ENCODE measurements around the gene KHNYN.
"Not testable (repeated sequence)": the region's sequence is repeated elsewhere in the genome, so short reads cannot be mapped to it uniquely, and the experiment has no call there.

KHNYN gene

DNA sequence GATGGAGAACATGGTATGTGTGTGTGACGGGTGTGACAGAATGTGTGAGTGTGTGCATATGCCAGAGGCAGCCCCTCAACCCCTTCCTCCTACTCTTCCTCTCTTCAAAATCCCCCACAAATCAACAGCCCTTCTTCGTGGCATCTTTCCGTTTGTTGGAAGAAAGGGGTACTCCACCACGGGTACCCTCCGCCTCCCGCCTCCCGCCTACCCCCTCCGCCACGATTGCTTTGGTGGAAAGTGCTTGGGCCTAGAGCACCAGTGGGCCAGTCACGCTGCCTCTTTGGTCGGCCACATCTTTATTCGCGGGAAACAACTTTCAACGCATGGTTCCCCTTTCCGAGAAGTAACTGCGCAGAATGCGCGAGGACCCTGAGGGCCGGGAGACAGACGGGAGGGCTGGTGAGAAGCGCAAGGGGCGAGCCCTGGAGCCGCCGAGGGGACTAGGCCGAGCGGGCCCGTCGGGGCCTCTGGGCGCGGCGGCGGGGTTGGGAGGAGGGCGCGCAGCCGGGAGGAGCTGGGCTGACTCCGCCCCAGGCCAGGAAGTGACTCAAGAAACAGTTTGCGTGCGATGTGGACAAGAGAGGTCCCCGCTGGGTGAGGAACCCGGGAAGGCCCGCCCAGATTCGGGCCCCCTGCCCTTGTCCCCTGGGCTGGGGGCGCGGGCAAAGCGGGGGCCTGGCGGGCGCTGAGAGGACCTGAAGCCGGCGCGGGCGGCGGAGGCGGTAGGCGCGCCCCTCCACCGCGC, at the start of gene KHNYN, which contains the start of gene CBLN3:
Gene KHNYN (plus strand): TSS at position 560 of the 748 bp plus-strand sequence. CDS start 777 bp downstream, outside the sequence.
Gene CBLN3 (minus strand): TSS at position 274 of the 748 bp plus-strand sequence. CDS start 614 bp downstream, outside the sequence.
- DNase-seq = peak in 12 of 14 donors; percentile 69 to 89 (median 82)

DNA sequence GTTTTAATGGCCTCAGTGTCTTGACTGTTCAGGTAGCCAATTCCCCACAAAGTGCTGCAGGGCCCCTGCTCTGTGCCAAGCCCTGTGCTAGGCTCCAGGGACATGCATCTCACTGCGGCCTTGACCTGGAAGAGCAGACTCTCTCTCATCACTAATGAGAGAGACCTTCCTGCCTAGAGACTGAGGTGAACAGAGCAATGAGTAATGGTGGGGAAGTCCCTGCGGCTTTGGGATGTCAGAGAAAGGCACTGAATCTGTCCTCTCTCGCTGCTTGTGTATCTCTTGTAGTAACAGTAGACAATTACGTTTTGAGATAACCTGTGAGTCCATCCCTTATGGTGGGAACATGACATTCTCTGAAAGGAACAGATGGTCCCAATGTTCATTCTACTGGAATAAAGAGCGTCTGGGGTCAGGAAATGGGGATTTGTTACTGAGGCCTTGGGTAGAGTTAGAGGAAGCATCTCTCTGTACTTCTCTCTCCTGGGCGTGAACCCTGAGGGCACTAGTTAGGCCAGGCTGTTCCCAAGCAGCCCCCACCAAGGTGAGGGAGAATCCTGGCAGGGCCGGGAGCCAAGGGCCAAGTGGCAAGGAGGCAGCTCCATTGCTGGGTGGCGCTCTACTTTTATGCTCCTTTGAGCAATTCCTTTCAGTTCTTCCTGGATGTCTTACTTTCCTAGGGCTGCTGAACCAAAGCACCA, 48.2 kb upstream of the KHNYN start:
- peak in 1 of 14 donors; percentile 93 for DNase-seq

DNA sequence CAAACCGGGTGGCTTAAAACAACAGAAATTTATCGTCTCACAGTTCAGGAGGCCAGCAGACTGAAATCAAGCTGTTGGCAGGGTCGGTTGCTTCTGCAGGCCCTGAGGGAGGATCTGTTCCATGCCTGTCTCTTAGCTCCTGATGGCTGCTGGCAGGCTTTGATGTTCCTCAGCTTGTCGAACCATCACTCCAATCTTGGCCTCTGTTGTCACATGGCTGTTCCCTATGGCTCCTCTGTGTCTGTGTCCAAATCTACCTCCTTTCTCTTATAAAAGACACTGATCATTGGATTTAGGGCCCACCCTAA, 47.7 kb upstream of the KHNYN start:
- no peak for DNase-seq

DNA sequence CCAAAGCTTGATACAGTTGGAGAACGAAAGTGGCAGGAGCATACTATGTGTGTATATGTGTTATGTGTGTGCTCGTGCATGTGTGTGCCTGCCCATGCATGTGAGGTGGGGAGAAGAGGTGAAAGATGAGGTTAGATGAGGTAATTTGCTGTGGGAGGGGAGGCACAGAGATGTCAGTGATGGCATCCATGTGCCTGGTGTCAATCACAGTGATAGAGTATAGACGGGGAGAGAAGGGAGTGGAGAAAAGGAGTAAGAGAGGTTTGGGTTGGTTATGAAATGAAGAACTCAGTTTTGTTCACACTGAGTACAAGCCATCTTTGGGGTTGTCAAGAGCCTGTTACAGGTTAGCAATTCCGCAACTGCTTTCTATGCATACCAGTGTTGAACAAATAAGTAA, 45.6 kb upstream of the KHNYN start:
- no peak for DNase-seq

DNA sequence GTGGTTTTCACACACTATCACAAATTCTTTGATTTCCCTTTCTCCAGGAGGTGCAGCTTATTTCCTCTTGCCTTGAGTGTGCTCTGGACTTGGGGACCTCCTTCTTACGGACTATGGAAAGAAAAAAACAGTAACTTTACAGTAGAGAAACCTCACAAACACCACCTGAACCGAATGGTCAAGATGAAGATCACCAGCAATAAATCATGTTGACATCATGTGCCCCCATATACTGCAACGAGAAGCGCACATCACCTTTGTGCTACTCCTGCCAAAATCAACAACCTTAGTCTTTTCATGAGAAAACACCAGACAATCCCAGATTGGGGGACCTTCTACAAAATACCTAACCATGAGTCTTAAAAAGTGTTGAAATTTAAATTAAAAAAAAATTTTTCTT, 44.2 kb upstream of the KHNYN start:
- DNase-seq = no peak

DNA sequence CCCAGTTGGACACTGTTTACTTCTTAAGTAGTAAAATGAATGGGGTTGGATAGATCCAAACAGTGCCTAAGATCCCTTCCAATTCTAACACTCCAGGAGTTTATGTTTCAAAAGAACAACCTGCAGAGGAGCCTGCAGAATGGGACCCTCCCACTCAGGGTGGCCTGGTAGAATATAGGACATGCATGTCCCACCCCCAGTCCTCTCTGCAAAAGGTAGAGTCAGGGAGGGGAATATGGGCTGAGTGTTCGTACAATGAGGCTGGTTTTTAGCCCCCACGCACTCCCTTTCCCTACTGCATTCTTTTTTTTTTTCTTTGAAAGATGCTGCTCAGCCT, 42.8 kb upstream of the KHNYN start:
- DNase-seq = no peak

DNA sequence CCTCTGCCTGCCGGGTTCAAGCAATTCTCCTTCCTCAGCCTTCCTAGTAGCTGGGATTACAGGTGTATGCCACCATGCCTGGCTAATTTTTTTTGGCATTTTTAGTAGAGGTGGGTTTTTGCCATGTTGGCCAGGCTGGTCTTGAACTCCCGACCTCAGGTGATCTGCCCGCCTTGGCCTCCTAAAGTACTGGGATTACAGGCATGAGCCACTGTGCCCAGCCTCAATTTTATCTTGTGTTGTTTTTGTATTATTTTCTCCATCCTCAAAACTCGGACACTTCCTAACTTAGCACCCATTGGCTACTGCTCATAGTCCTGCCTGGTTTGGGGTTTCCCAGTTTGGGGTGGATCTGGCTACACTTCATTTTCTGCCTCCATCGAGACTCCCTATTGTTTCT, 42.2 kb upstream of the KHNYN start:
- DNase-seq = not testable (repeated sequence)

DNA sequence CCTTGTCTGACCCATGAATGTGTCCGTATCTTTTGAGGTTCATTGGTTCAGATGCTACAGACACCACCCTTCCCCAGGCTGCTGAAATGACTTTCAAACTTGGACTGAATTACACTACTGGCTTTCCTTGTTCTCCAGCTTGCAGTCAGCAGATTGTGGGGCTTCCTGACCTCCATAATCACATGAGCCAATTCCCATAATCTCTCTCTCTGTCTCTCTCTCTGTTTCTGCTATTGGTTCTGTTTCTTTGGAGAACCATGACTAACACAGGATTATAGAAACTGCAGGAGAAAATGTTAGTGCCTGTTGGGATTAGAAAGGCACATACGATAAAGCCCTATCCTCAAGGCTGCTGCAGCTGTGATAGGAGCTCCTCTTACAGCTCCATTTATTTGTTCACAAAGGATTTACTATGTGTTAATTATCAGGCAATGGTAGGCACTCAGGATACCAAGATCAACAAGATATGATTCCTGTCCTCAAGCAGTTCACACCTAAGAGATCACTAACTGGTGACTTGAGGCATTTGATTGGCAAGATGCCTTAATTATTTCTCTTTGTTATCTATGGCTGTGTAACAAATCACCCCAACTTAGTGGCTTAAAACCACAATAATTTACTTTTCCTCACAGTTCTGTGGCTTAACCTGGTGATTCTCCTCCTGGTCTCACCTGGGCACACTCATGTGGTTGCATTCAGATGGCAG, 41.1 kb upstream of the KHNYN start:
- no peak for DNase-seq

DNA sequence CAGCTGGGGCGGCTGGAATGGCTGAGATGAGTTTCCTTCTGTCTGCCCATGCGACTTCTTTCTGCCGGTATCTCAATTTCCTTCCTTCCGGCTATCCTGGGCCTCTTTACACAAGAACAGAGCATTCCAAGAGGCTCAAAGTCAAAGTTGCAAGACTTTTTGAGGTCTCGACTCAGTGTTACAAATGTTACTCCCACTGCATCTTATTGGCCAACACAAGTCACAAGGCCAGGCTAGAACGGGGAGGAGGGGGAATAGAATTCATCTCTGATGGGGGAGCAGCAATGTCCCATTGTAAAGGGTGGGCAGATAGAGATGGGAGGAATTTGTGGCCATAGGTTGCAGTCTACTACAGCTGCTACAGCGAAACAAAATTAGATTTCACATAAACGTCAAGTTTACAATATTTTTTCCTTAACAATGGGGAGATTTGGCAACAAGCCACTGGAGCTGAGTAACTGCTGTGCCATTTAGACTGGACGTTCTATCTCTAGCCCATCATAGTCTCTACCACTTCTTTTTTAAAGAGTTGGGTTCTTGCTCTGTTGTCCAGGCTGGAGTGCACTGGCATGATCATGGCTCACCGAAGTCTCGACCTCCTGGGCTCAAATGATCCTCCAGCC, 40.4 kb upstream of the KHNYN start:
- no peak for DNase-seq

DNA sequence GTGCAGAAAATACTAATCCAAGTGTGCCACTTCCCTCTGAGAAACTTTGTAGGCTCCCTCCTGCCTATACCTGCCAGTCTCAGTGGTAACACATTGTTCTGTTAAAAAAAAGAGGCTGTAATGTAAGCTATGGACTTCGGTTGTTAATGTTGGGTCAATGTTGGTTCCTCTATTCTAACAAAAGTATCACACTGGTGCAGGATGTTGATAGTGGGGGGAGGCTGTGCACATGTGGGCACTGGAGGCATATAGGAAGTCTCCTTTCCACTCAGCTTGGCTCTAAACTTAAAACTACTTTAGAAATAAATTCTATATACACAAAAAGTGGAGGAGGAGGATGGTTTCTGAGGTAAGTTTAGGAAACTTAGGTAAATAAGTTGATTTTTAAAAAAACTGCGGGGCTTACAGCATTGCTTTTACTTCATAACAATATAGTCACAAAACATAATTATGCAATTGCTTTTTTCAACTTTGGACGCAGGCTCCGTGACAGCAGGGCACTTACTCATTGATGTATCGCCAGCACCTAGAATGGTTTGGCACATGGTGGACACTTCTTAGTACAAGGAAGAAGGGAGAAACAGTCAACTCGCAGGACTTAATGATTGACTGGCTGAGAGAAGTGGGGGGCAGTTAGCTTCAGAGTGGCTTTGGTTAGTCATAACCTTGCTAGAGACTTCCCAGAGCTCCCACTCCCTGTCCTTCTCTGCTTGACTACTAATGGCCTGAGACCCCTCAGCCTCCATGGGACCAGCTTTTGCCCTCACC, 38.9 kb upstream of the KHNYN start:
- no peak for DNase-seq

DNA sequence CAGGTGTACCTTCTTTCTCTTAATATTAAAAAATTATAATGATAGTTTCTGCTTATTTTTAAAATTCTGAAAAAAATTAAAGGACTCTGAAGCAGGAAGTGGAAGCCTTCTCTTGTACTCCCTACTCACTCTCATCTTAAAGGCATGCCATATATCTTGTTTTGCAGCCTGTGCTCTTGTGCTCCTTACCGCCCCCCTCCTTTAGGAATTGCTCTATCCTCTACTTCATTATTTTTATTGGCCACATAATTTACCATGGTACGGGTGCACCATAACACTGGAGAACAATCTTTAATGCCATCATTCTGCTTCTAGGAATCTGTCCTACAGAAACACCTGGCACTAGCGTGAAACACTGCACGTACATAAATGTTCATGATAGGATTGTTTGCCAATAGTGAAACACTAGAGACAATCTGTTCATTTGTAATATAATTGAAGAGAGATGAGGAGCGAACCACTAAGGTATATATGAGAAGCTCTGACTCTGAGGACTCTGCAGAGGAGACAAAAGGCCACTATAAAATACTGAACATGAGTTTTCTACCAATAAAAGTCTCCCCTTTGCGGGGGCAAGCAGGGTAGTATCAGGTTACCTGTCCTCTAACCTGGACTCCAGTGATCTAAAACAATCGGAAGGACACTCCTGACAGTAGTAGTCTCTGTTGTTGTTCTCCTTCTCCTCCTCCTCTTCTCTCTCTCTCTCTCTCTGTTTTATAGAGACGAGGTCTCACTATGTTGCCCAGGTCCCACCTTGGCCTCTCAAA, 37.2 kb upstream of the KHNYN start:
- no peak for DNase-seq

DNA sequence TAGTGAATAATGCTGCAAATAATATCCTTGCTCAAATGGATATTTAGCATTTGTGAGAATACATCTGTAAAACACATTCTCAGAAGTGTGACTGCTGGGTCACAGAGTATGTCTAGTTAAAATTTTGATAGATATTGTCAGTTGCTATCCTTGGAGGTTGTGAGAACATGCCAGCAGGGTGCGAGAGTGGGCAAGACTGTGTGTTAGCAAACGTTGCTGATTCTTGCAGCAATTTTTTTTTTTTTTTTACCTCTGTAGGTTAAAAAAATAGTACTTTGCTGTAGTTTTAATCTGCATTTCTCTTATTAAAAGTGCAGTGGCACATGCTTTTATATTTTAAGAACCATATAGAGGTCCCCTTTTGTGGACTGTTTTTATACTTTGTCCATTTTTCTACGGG, 35.5 kb upstream of the KHNYN start:
- no peak for DNase-seq

DNA sequence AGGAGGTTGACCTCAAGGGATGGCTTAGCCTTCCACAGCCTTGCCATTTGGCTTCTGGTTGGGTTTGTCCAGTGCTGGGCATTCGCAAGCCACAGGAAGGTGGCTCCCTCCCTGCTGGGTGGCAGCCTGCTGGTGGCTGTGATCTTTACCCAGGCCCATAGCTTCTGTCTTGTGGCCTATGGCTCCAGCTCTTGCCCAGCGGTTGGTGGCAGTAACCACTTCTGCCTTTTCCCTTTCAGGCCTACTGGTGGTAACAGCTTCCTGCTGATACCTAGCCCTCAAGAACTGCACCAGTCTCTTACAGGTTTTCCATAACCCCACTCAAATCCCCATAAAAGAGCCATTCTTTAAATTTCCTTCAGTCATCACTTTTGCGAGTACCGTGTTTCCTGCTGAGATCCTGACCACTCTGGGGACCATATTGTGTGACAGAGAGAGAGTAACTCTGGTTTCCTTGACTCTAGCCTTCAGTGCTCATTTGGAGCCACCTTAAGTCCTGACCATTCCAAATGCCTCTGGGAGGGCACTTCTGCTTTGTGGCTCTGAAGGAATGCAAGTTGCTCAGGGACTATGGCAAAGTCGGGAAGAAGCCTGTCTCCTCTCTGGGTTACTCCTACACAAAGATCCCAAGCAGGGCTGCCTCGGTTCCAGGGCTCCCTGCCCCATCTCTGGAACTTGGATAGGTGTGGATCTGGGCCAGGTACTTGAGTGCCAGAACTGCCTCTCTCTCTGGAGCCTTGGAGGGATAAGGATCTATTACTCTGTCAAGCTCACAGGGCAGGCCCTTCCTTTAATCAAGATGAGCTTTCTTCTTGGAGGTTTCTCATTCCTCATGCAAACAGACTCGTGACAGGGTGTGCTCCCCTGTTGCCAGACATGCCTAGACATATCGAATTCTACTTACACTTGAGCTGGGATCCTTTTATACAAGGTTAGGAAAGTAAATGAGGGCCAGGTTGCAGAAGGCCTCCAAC, 33.9 kb upstream of the KHNYN start:
- DNase-seq = no peak

DNA sequence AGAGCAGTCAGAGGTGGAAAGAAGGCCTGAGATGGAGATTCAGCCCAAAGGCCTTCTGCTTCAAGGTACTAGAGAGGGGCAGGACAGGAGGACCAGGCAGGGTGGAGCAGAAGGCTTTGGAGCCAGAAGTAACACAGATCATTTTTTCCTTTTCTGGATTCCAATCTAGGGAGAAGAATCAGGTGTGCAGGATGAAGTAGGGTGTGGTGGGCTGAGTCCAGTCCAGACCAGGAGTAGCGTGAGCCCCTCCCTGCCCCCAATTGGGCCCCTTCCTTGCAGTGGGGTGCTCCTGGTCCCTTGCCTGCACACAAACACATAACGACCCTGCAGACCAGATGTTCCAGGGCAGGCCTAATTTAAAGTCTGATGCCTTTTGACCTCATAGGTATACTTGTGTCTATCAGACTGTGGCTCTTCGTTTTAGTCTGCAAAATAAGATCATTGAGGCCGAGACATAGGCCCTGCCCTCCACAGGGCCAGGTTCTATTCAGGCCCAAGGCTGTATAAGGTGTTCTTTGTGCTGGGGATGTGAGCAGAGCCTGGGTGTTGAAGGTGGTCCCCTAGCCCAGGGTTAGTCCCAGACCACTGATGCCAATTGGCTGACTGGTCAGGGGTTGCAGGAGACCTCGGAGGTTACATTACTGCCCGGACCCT, 32.0 kb upstream of the KHNYN start:
- DNase-seq = no peak

DNA sequence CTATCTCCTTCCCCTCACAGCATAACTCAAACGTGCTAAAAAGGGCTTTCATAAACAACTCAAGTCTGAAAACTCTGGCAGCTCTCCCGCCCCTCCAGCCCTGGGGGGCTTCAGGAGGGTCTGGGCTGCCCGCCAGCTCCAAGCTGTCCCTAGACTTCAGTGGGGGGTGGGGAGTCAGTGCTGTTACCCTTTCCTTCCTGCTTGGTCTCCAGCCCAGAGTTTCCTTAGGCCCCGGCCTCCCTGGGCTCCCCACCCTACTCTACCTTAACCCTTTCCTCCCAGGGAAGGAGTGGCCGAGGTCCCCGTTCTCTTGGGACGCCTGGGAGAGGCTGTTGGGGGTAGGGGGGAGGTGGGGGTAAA, 31.5 kb upstream of the KHNYN start:
- no peak for DNase-seq

DNA sequence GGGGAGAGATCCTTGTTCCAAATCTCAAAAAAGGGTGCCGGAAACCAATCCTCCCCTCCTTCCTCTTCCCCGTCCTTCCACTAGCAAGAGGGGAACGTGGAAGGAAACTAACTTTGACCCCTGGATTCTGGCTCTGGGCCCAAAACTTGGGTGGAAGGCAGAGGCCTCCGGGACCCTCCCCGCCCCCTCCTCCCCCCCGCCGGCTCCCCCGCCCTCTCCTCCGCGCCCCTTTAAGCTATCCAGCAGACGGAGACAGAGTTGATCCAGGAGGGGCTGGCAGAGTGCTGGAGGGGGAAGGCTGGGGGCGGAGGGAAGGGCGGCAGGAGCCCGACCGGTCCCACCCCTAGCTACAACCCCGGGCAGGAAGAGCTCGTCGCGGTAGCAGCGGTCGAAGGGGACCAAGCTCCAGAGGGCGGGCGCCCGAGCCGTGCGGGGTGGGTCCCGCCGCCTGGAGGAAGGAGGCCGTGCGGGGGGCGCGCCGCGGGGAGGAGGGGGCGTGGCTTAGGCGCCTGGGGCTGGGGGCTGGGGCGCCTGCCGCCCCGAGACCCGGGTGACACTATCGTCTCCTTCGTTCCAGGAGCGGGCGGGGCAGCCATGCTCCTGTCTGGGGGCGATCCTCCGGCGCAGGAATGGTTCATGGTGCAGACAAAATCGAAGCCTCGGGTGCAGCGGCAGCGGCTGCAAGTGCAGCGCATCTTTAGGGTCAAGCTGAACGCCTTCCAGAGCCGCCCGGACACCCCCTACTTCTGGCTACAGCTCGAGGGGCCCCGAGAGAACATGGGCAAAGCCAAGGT, 30.9 kb upstream of the KHNYN start, which contains the start of gene NYNRIN:
Gene NYNRIN (plus strand): TSS at position 351 of the 794 bp plus-strand sequence. CDS start 244 bp downstream, at position 595.
- DNase-seq = peak in 2 of 14 donors; percentile 25 to 29

DNA sequence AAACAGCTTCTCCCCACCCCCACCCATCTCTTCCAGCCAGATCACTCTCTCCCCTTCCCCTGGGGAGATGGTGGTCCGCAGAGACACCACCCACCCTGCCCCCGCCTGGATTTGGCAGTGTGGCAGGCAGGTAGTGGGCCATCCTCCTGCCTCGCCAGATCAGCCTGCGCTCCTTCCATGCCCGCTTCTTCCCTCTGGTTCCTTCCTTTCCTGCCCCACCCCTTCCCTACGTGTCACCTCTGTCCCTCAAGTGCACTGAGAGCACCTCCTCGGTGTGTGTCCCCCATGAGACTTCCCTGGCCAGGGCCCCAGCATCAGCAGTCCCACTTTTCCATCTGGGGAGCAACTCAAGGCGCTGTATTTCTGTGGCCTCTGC, 30.3 kb upstream of the KHNYN start:
- DNase-seq = peak in 1 of 14 donors; percentile 55

DNA sequence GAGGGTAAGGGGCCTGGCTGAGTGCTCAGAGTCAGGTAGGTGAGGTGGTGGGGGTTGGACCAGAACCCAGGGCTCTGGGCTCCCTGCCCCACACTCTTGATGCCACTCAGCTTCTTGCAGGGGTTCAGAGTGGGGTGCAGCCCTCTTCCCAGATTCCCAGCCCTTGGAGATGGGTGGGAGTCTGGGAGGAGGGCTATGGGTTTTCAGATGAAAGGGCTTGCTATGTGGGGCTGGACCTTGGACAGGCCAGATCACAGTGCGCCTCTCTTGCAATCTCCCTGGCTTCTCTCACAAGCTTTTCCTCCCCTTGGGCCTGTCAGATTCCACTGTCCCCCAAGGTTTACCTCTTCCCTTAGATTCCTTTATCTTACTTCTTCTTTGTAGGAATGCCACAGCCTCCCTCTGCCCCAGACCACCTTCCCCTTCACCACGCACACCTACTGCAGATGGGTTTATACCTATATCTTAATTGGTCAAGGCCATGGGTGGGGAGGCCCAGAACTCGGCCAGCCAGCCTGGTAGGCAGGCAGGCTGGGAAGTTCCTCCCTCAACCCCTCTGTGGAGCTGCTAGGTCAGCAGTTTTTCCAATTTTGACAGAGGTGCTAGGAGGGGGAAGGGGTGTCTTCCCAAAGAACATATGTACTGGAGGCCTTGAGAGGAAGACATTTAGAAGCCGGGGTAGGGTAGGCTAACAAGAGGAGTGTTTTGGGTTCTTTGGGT, 29.6 kb upstream of the KHNYN start:
- peak in 1 of 14 donors; percentile 56 for DNase-seq

Data from C1 segment of cervical spinal cord (tissue), 14 donors.